ENCODE measurements around the gene AFF3. TPM values are rescaled to one million over a fixed set of nuclear protein-coding genes. Genes with fewer than 3 reads are reported as not detected.

The AFF3 gene
- total RNA-seq, 1 donor from 2014 or later: 5.7 TPM

DNA sequence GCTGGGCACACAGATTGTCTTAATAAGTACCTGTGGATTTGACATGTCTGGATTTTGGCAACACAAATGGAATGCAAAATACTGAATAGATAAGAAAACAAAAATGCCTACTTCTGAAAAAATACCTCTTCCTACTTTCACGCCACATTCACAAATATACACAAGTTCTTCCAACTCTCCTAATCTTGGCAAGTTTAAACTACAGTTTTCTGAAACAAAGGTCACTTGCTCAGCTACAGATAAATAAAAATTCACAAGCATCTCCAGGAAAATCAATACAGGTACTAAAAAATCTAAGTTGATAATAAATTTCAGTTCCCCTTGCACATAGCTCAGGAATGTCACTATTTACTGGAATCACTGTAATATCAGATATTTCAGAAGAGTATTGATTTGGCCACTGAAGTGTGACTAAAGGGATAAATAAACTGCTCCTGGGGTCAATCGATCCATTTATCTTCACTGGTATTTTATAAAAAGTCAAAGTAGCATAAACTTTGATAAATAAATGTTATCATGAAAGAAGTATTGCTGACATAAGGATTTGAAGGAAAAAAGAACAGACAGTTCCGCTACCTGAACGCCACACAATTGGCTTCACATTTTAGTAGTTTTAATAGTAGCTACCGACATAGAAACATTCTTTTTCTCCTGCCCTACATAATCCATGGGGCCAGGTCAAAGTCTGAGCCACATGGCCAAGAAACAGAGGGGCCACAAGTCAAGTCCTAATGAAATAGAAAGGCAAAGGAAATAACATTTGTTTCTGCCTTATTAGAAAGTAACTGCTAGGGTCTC is 243.1 kb downstream of the AFF3 start:
- Mint-ChIP-seq H3K27me3 (no peaks in the 10 kb centered on the region), H3K27ac (no peak overlapping the region), H3K4me3 (no peak overlapping the region), H3K9me3 (no peaks in the 10 kb centered on the region), H3K4me1 (no peaks in the 10 kb centered on the region), H3K36me3 (ENCODE audit: low read depth) (no peaks in the 10 kb centered on the region)
- intact Hi-C loops (cut with micrococcal nuclease): no loop called here
- no peak for DNase-seq

DNA sequence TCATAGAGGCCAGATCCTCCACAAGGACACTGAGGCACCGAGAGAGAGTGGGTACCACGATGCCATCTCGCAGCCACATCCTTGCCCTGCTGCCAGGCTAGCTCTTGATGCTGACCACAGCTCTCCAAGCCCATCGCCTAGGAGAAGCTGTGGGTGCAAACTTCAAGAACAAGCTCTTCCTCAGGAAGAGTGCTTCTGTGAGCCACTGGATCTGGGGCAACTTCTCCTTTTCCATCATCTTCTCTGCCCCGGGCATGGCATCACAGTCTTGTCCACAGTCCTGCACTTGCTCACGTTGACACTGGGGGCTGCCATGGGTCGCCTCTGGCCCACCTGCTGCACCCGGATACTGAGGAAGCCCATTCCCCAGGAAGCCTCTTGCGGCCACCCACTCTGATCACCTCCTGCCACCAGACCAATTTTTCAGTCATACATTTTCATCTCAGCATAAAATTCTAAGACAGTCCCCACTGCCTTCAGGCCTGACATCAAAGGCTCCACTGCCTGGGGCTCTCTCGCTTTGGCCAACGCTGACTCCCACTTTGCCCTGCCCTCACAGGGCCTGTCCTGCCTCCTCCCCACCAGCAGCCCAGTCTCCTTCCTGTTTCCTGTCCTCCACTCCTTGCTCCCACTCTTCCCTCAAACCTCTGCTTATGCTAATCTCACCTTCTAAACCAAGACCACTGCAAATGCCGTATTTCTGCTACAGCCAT is 243.9 kb downstream of the AFF3 start:
- intact Hi-C loops (cut with micrococcal nuclease): no loop called here
- Mint-ChIP-seq H3K4me1 (no peaks in the 10 kb centered on the region), H3K27ac (no peak overlapping the region), H3K9me3 (no peaks in the 10 kb centered on the region), H3K36me3 (ENCODE audit: low read depth) (no peaks in the 10 kb centered on the region), H3K27me3 (no peaks in the 10 kb centered on the region), H3K4me3 (no peak overlapping the region)
- DNase-seq: no peak

DNA sequence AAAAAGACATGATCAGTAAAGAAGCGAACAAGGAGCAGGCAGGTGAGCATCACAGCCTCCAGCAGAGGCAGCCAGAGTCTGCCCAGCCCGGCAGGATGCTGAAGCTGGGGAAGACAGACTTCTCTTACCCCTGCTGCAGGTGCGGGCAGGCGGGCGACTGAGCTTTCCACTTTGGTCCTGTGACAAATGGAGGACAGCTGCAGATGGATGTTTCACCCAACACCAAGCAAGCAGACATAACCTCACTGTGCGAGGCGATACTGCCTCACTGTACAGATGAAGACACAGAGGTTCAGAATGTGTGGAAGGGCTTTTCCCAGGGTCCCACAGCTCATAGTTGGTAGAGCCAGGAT is 251.0 kb downstream of the AFF3 start:
- no peaks in the 10 kb centered on the region for H3K27me3 Mint-ChIP-seq
- H3K4me1 Mint-ChIP-seq: no peaks in the 10 kb centered on the region
- H3K9me3 Mint-ChIP-seq: no peaks in the 10 kb centered on the region
- intact Hi-C loops (cut with micrococcal nuclease): no loop called here
- H3K4me3 Mint-ChIP-seq: no peak overlapping the region
- DNase-seq: no peak
- no peaks in the 10 kb centered on the region for H3K36me3 Mint-ChIP-seq (ENCODE audit: low read depth)
- H3K27ac Mint-ChIP-seq: no peak overlapping the region

DNA sequence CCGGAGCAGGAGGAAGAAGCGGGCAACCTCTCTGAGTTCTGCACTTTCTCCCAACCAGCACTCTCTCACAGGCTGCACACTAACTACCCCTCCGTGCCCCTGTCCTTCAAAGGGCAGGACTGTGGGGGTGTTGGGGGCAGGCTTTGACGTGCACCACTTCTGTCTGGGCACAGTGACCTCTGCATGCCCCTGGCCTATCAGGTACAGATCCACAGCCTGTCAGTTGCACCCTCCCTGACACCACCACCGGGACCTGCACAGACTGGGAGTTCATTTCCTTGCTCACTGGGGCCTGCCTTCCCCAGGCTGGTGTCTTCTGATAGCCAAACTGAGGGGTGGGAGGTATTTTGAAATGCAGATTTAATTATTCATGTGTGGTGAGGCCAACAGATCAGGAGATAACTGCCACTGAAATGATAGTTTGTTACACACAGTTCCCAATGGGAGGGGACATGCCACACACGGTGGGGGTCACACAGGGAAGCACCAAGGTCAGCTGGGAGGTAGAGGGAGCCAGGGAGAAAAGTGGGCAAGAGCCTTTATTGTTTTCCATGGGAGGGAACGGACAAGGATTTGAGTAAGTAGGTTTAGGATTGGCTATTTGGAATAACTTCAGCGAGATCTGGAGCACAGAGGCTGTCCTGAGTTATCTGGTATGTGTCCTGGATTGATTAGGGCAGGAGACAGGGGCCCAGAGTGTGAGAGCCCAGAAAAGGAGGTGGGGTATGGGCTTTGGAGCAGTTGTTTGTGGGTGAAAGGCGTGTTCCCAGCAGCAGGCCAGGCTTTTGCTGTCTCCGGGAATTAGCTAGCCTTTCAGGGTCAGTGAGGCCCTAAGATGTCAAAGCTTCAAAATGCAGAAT is 251.6 kb downstream of the AFF3 start:
- H3K36me3 Mint-ChIP-seq (ENCODE audit: low read depth): no peaks in the 10 kb centered on the region
- DNase-seq: no peak
- H3K4me1 Mint-ChIP-seq: no peaks in the 10 kb centered on the region
- no peaks in the 10 kb centered on the region for H3K27me3 Mint-ChIP-seq
- no peaks in the 10 kb centered on the region for H3K9me3 Mint-ChIP-seq
- no peak overlapping the region for H3K27ac Mint-ChIP-seq
- intact Hi-C loops (cut with micrococcal nuclease): no loop called here
- H3K4me3 Mint-ChIP-seq: no peak overlapping the region

DNA sequence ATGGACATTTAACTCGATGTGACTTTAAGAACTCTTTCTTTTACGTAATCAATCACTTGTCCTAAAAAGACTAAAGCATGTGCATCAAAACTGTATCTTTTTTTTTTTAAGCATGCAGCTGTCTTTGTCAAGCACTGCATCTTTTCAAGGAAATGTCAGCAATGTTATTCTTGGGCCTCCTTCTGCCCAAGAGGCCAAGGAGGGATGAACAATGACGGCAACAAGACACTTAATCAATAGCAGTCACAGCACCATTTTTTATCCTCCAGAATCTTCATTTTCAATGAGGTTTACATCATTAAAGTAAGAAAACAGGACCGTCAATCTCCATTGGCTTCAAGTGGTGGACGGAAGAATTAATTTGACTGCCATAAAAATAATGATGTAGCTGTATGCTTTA is 253.8 kb downstream of the AFF3 start:
- intact Hi-C loops (cut with micrococcal nuclease): no loop called here
- Mint-ChIP-seq H3K4me1 (no peaks in the 10 kb centered on the region), H3K36me3 (ENCODE audit: low read depth) (no peaks in the 10 kb centered on the region), H3K27ac (no peak overlapping the region), H3K9me3 (no peaks in the 10 kb centered on the region), H3K27me3 (no peaks in the 10 kb centered on the region), H3K4me3 (no peak overlapping the region)
- no peak for DNase-seq

DNA sequence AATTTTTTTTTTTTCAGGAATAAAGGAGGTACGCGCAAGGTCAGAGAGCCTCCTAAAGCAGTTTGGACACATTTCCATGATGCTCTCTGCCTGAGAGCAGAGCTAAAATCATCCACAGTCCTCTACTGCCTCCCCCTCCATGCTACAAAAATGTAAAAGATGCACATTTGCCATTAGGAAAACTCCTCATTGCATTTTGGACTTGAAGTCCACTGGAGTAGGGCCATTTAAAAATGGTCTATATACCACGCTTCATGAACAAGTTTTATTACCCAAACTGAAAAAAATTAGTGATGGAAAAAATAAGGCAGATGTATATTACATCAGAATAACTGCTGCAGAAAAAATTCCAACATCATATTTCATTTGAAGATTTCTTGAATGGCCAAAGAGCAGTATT is 256.0 kb downstream of the AFF3 start:
- H3K9me3 Mint-ChIP-seq: no peaks in the 10 kb centered on the region
- intact Hi-C loops (cut with micrococcal nuclease): no loop called here
- peaks cover 3% of the 10 kb centered on the region for H3K27me3 Mint-ChIP-seq
- H3K36me3 Mint-ChIP-seq (ENCODE audit: low read depth): no peaks in the 10 kb centered on the region
- DNase-seq: no peak
- no peak overlapping the region for H3K4me3 Mint-ChIP-seq
- no peak overlapping the region for H3K27ac Mint-ChIP-seq
- H3K4me1 Mint-ChIP-seq: no peaks in the 10 kb centered on the region

DNA sequence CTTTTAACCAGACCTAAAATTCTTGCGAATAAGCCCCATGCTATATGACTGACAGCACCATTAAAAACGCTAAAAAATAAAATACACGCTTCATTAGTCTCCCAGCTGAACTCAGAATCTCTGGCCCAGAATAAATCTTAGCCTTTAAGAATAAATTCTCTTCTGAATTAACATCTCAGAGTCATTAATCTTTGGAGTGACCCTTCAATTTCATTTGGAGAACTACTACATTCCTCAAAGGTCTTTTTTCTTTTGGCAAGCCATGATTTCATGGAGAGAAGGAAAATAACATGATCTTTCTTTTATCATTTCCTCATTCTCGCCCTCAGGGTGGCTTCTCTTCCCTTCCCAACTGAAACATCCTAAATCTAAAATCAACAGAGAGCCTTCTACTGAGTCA is 259.0 kb downstream of the AFF3 start:
- H3K27ac Mint-ChIP-seq: no peak overlapping the region
- H3K27me3 Mint-ChIP-seq: peaks cover 3% of the 10 kb centered on the region
- DNase-seq: no peak
- H3K4me3 Mint-ChIP-seq: no peak overlapping the region
- H3K9me3 Mint-ChIP-seq: no peaks in the 10 kb centered on the region
- no peaks in the 10 kb centered on the region for H3K4me1 Mint-ChIP-seq
- H3K36me3 Mint-ChIP-seq (ENCODE audit: low read depth): no peaks in the 10 kb centered on the region
- intact Hi-C loops (cut with micrococcal nuclease): no loop called here

DNA sequence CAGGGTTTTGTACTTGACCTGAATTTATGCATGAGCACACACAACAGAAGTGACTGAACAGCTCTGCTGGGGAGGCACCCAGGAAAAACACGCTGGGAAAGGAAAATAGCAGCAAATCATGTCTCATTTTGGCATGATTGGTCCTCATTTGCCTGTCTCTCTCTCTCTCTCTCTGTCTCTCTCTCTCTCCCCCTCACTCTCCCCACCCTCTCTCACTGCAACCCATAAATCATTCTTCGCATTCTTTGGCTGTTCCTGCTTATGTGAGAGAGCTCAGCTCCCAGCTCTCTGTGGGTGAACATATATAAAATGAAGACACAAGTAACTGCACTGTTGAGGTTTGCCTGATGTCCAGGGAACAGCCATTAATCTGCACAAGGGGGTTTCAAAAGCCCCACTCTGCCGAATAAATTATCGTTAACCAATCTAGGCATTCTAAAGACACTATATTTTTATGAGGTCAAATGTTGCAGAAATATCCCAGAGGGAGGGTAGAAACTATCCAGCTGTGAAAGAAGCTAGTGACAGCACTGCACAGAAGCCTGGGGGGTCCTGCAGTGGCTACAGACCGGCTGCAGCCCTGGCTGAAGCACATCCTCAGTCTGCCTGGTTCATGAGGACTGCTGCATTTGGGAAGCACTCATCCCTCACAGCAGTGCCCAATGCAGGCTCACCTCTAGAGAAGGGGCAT is 260.3 kb downstream of the AFF3 start:
- H3K36me3 Mint-ChIP-seq (ENCODE audit: low read depth): no peaks in the 10 kb centered on the region
- DNase-seq: no peak
- H3K9me3 Mint-ChIP-seq: no peaks in the 10 kb centered on the region
- intact Hi-C loops (cut with micrococcal nuclease): no loop called here
- peaks cover 3% of the 10 kb centered on the region for H3K27me3 Mint-ChIP-seq
- H3K27ac Mint-ChIP-seq: no peak overlapping the region
- H3K4me3 Mint-ChIP-seq: no peak overlapping the region
- H3K4me1 Mint-ChIP-seq: no peaks in the 10 kb centered on the region

DNA sequence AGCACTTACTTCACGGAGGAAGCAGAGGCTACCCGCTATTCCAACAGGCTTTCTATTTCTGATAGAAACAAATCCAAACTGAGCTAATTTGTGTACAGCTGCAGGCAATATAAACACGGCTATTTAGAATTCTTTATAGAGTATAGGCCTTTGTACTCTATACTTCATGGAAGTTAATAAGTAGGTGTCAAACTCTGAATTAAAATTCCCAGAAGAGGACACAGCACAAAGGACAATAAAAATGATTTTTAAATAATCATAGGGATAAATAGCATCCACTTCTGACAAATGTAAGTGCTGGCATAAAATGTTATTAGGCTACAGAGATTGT is 261.5 kb downstream of the AFF3 start:
- Mint-ChIP-seq H3K9me3 (no peaks in the 10 kb centered on the region), H3K27ac (no peak overlapping the region), H3K36me3 (ENCODE audit: low read depth) (no peaks in the 10 kb centered on the region), H3K27me3 (peaks cover 3% of the 10 kb centered on the region), H3K4me1 (no peaks in the 10 kb centered on the region), H3K4me3 (no peak overlapping the region)
- intact Hi-C loops (cut with micrococcal nuclease): no loop called here
- no peak for DNase-seq

DNA sequence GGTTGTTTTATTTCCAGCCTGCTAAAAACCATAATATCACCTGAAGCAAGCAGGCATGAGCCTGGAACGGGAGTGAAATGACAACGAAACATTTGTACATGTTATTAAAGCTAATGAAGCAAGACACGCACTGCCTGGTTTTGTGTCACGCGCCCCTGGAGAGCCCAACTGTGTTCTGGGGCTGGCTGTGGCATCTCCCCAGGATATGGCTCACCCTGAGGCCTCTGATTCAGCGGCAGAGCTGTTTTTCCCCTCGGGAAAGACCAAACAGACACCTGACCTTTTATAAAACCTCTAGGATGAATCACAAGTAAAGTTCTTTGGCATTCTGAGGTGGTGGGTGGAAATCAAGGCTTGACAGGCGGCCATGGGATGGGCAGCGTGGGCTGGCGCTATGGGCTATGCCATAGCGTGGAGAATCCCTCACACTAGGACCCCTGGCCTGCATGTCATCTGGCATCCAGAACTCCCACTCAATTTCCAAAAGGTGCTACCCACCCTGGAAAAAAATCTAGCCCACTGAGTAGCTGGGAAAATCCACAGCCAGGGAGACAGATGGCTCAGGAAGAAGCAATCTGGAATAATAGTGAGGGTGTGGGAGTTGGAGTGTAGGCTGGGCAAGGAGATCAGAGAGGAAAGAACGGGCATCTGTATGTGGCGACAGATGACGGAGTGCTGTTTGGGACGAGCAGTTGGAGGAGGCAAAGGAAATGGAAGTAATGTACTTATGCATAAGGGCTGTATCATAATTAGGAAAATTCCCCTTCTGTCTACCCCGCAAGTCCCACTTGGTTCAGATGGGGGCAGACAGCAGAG is 262.0 kb downstream of the AFF3 start:
- H3K27me3 Mint-ChIP-seq: peaks cover 3% of the 10 kb centered on the region
- intact Hi-C loops (cut with micrococcal nuclease): no loop called here
- no peak for DNase-seq
- no peaks in the 10 kb centered on the region for H3K36me3 Mint-ChIP-seq (ENCODE audit: low read depth)
- no peaks in the 10 kb centered on the region for H3K4me1 Mint-ChIP-seq
- H3K9me3 Mint-ChIP-seq: no peaks in the 10 kb centered on the region
- no peak overlapping the region for H3K4me3 Mint-ChIP-seq
- no peak overlapping the region for H3K27ac Mint-ChIP-seq

DNA sequence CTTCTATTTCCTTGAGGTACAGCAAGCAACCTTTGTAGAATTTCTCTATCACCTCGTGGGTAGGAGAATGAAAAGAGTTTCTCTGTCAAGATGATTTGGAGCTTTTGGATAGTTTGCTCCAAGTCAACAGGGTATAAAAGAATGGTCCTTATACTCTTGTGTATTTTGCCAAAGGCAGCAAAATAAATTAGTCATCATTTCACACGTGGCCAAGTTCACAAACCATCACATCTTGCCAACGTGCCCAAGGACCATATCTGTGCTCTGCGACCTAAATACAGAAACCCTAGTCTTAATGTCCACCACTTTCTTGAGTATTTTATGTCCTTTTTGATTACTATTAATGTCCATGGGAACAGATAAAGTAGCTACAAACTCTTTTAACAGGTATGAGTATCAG is 262.9 kb downstream of the AFF3 start:
- H3K27me3 Mint-ChIP-seq: peaks cover 3% of the 10 kb centered on the region
- H3K4me1 Mint-ChIP-seq: no peaks in the 10 kb centered on the region
- H3K36me3 Mint-ChIP-seq (ENCODE audit: low read depth): no peaks in the 10 kb centered on the region
- no peak overlapping the region for H3K27ac Mint-ChIP-seq
- no peak overlapping the region for H3K4me3 Mint-ChIP-seq
- intact Hi-C loops (cut with micrococcal nuclease): no loop called here
- no peak for DNase-seq
- H3K9me3 Mint-ChIP-seq: no peaks in the 10 kb centered on the region

DNA sequence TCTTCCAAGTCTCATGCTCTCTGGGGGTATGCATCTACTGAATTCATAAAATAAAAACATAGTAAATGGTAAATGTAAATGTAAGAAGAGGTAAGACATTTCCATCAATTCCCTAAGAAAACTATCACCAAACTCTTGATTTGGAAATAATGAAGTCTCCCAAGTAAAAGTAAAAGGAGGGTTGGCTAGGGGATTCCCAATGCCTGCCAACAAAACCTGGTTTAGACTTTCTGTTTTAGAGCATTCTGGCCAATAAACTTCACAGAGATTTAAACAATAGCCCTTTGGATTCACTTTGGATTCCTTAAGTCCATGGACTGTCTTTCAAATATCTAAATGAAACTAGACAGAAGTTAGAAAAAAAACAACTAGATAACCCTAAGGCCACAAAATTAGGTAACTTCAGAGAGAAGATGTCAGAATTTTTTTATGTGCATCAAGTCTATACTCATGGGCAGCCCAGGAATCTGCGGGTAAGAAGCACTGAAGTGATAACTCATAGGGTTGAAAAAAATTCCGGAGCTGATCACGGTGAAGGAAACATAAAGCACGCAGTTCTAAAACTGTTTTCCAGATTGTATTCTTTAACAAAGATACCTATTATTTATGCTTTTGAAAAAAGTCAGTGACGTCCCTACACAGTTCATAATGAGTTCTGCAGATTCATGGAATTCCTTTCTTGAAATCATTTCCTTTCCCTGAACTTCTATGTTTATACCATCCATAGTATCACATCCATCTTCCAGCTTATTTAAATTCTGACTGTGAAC is 263.6 kb downstream of the AFF3 start:
- Mint-ChIP-seq H3K4me3 (no peak overlapping the region), H3K9me3 (no peaks in the 10 kb centered on the region), H3K4me1 (no peaks in the 10 kb centered on the region), H3K27ac (no peak overlapping the region), H3K36me3 (ENCODE audit: low read depth) (no peaks in the 10 kb centered on the region), H3K27me3 (peaks cover 3% of the 10 kb centered on the region)
- no peak for DNase-seq
- intact Hi-C loops (cut with micrococcal nuclease): no loop called here

DNA sequence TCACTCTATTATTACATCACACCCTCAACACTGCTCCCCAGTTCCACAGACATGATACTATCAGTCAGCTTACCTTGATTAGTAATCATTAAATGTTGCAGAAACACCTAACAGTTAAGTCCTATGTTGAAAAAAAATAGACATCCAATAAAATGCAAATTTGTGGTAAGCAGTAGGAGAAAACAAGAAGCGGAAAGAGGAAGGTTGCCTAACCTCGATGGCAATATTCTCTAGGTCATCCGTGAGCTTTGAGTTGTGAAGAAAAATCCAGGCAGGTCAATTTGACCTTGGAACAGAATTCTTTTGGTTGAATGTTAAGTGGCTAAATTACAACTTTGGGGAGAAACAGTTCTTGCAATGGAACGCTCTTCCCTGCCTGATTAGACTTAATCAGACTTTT is 264.4 kb downstream of the AFF3 start:
- peaks cover 3% of the 10 kb centered on the region for H3K27me3 Mint-ChIP-seq
- DNase-seq: no peak
- H3K4me1 Mint-ChIP-seq: no peaks in the 10 kb centered on the region
- intact Hi-C loops (cut with micrococcal nuclease): no loop called here
- no peak overlapping the region for H3K4me3 Mint-ChIP-seq
- no peaks in the 10 kb centered on the region for H3K36me3 Mint-ChIP-seq (ENCODE audit: low read depth)
- no peaks in the 10 kb centered on the region for H3K9me3 Mint-ChIP-seq
- no peak overlapping the region for H3K27ac Mint-ChIP-seq
